ENCODE data around the gene CLCN5.

The CLCN5 gene

GRCh38 chrX:50068285-50068563 is 145.8 kb downstream of the CLCN5 start:
- DNase-seq (ENCODE audit: extremely low read depth, low read depth) = no peak
- TF ChIP-seq CTCF (IDR thresholded peaks at IDR 0.05; ENCODE audit: low read depth, low read length) = no peak

- no peak for DNase-seq (ENCODE audit: extremely low read depth, low read depth)
- no peak for TF ChIP-seq CTCF (IDR thresholded peaks at IDR 0.05; ENCODE audit: low read depth, low read length)
These were observed 146.5 kb downstream of the CLCN5 start for GRCh38 chrX:50068893-50069292.

- DNase-seq (ENCODE audit: extremely low read depth, low read depth) = no peak
- no peak for TF ChIP-seq CTCF (IDR thresholded peaks at IDR 0.05; ENCODE audit: low read depth, low read length)
These were observed 149.1 kb downstream of the CLCN5 start for GRCh38 chrX:50071494-50071893.

- no peak for TF ChIP-seq CTCF (IDR thresholded peaks at IDR 0.05; ENCODE audit: low read depth, low read length)
- DNase-seq (ENCODE audit: extremely low read depth, low read depth) = no peak
These were observed 149.7 kb downstream of the CLCN5 start for GRCh38 chrX:50072110-50072509.

GRCh38 chrX:50073601-50074000 is 151.2 kb downstream of the CLCN5 start:
- DNase-seq (ENCODE audit: extremely low read depth, low read depth) = no peak
- TF ChIP-seq CTCF (IDR thresholded peaks at IDR 0.05; ENCODE audit: low read depth, low read length) = no peak

GRCh38 chrX:50075630-50076339 is 153.4 kb downstream of the CLCN5 start:
- no peak for DNase-seq (ENCODE audit: extremely low read depth, low read depth)
- no peak for TF ChIP-seq CTCF (IDR thresholded peaks at IDR 0.05; ENCODE audit: low read depth, low read length)

- no peak for DNase-seq (ENCODE audit: extremely low read depth, low read depth)
- peak; percentile 38 for TF ChIP-seq CTCF (IDR thresholded peaks at IDR 0.05; ENCODE audit: low read depth, low read length)
These were observed 159.0 kb downstream of the CLCN5 start for GRCh38 chrX:50081282-50081889.
